IMR-90 (cell line): Measurements from ENCODE around the gene FAM53B. TPM values are rescaled to one million over a fixed set of nuclear protein-coding genes. Genes with fewer than 3 reads are reported as not detected.

Source experiments
- ATAC-seq: fragments of 200-7000 bp; cut with Tn5 transposase; 2 replicates; pipeline ENCODE4 v1.9.1; 2020; ENCODE audit warnings: low read depth, mild to moderate bottlenecking, moderate library complexity
- BruUV-seq: library from RNA; stranded (reverse); fragments of 400-500 nt; replicated peaks from 2 replicates; lab custom pipeline; 2021; lab: Mats Ljungman, UMichigan
- CTCF ChIA-PET: fragments of 300-600 bp; formaldehyde crosslinking; extraction: SDS; loops from one replicate; lab custom pipeline; 2021; ENCODE audit warnings: antibody characterized with exemption; lab: Yijun Ruan, JAX
- POLR2A ChIA-PET: fragments of 300-600 bp; sonication (Branson Sonifier 250); formaldehyde crosslinking; loops from one replicate; lab custom pipeline; 2022; ENCODE audit warnings: antibody characterized with exemption; ENCODE audit not compliant: unreplicated experiment; lab: Charles Lee
- DNase-seq: peaks from one replicate; pipeline ENCODE4 v3.0.0; 2013
- H2AFZ ChIP-seq: replicated peaks from 2 replicates; pipeline ENCODE3; 2013; ENCODE audit warnings: low read length, mild to moderate bottlenecking; ENCODE audit not compliant: poor library complexity
- H2AK5ac ChIP-seq: 2 replicates; pipeline ENCODE4 v1.6.1; 2013; ENCODE audit warnings: low read depth, low read length, inconsistent platforms
- H2AK9ac ChIP-seq: replicated peaks from 2 replicates; pipeline ENCODE3; 2013; ENCODE audit warnings: mild to moderate bottlenecking, low read depth, low read length, moderate library complexity; ENCODE audit not compliant: poor library complexity
- H2BK120ac ChIP-seq: 2 replicates; pipeline ENCODE4 v1.6.1; 2013; ENCODE audit warnings: low read depth, low read length, inconsistent platforms
- H2BK15ac ChIP-seq: 3 replicates; pipeline ENCODE4 v1.6.1; 2013; ENCODE audit warnings: low read depth, low read length, inconsistent platforms
- H2BK20ac ChIP-seq: 2 replicates; pipeline ENCODE4 v1.6.1; 2013; ENCODE audit warnings: low read depth, mild to moderate bottlenecking, inconsistent platforms, low read length, moderate library complexity
- H2BK5ac ChIP-seq: 2 replicates; pipeline ENCODE4 v1.6.1; 2013; ENCODE audit warnings: mild to moderate bottlenecking, low read depth, low read length, inconsistent platforms; ENCODE audit not compliant: poor library complexity, severe bottlenecking
- H3K14ac ChIP-seq: replicated peaks from 2 replicates; pipeline ENCODE4 v1.6.1; 2013; ENCODE audit warnings: low read depth, low read length, inconsistent platforms
- H3K18ac ChIP-seq: 2 replicates; pipeline ENCODE4 v1.6.1; 2013; ENCODE audit warnings: low read depth, low read length, control low read depth
- H3K23ac ChIP-seq: 2 replicates; pipeline ENCODE4 v1.6.1; 2013; ENCODE audit warnings: low read depth, low read length, inconsistent platforms
- H3K27ac ChIP-seq: 2 replicates; pipeline ENCODE4 v1.5.1; 2013; ENCODE audit warnings: mild to moderate bottlenecking, control low read depth, low read length; ENCODE audit not compliant: insufficient read depth
- H3K27me3 ChIP-seq: 2 replicates; pipeline ENCODE4 v1.6.1; 2013; ENCODE audit warnings: low read length; ENCODE audit not compliant: control insufficient read depth, insufficient read depth
- H3K36me3 ChIP-seq: 2 replicates; pipeline ENCODE4 v1.6.1; 2013; ENCODE audit warnings: low read length, mixed read lengths; ENCODE audit not compliant: control insufficient read depth, insufficient read depth
- H3K4ac ChIP-seq: 2 replicates; pipeline ENCODE4 v1.6.1; 2013; ENCODE audit warnings: low read depth, low read length, inconsistent platforms
- H3K4me1 ChIP-seq: 2 replicates; pipeline ENCODE4 v1.6.1; 2013; ENCODE audit warnings: low read length, mixed read lengths; ENCODE audit not compliant: control insufficient read depth, insufficient read depth
- H3K4me2 ChIP-seq: 2 replicates; pipeline ENCODE4 v1.6.1; 2013; ENCODE audit warnings: low read depth, mild to moderate bottlenecking, control low read depth, low read length, moderate library complexity
- H3K4me3 ChIP-seq: 2 replicates; pipeline ENCODE4 v1.5.1; 2013; ENCODE audit warnings: low read depth, mild to moderate bottlenecking, control low read depth, low read length, moderate library complexity; ENCODE audit not compliant: insufficient read depth
- H3K56ac ChIP-seq: 2 replicates; pipeline ENCODE4 v1.6.1; 2013; ENCODE audit warnings: low read length, inconsistent platforms; ENCODE audit not compliant: insufficient read depth; ENCODE audit errors: extremely low read depth
- H3K79me1 ChIP-seq, 2 experiments: 2 replicates each; pipeline ENCODE4 v1.6.1; 2013; ENCODE audit warnings: low read length in 2 of 2, inconsistent platforms in 1 of 2, low read depth in 1 of 2
- H3K9ac ChIP-seq: 2 replicates; pipeline ENCODE4 v1.6.1; 2013; ENCODE audit warnings: low read depth, low read length, control low read depth
- H3K9me1 ChIP-seq: 2 replicates; pipeline ENCODE4 v1.6.1; 2013; ENCODE audit warnings: low read length, inconsistent platforms; ENCODE audit not compliant: insufficient read depth
- H3K9me3 ChIP-seq: 2 replicates; pipeline ENCODE4 v1.6.1; 2013; ENCODE audit warnings: low read length; ENCODE audit not compliant: control insufficient read depth, insufficient read depth
- H4K20me1 ChIP-seq: 2 replicates; pipeline ENCODE4 v1.6.1; 2013; ENCODE audit warnings: low read length, inconsistent platforms; ENCODE audit not compliant: insufficient read depth
- H4K5ac ChIP-seq: 2 replicates; pipeline ENCODE4 v1.6.1; 2013; ENCODE audit warnings: mild to moderate bottlenecking, low read depth, low read length, control low read depth
- H4K8ac ChIP-seq, 2 experiments: 2 replicates each; pipeline ENCODE4 v1.6.1; 2013; ENCODE audit warnings: low read depth in 2 of 2, low read length in 2 of 2, control low read depth in 1 of 2, inconsistent platforms in 1 of 2
- H4K91ac ChIP-seq: 2 replicates; pipeline ENCODE4 v1.6.1; 2013; ENCODE audit warnings: low read depth, low read length, inconsistent platforms; ENCODE audit not compliant: insufficient read depth
- BHLHE40 ChIP-seq: fragments of 150-350 bp; IDR thresholded peaks from 2 replicates; pipeline ENCODE4 v1.6.1; 2016; ENCODE audit warnings: mild to moderate bottlenecking, low read depth, low read length
- CEBPB ChIP-seq: IDR thresholded peaks from 2 replicates; pipeline ENCODE4 v1.6.1; 2012; ENCODE audit warnings: low read depth, low read length, improper control_type of control experiment
- CHD1 ChIP-seq: IDR thresholded peaks from 2 replicates; pipeline ENCODE4 v1.6.1; 2012; ENCODE audit warnings: low read depth, low read length, improper control_type of control experiment
- CTCF ChIP-seq: conservative IDR thresholded peaks from 2 replicates; pipeline ENCODE4 v1.5.1; 2012; ENCODE audit warnings: mild to moderate bottlenecking, low read depth, low read length, improper control_type of control experiment
- MAFK ChIP-seq: IDR thresholded peaks from 2 replicates; pipeline ENCODE4 v1.6.1; 2012; ENCODE audit warnings: low read depth, low read length, improper control_type of control experiment
- MAZ ChIP-seq: IDR thresholded peaks from 2 replicates; pipeline ENCODE4 v1.6.1; 2012; ENCODE audit warnings: low read depth, mild to moderate bottlenecking, low read length, improper control_type of control experiment, moderate library complexity, borderline replicate concordance
- MXI1 ChIP-seq: IDR thresholded peaks from 2 replicates; pipeline ENCODE4 v1.6.1; 2012; ENCODE audit warnings: low read depth, mild to moderate bottlenecking, low read length, moderate library complexity, borderline replicate concordance
- NFE2L2 ChIP-seq: fragments of 150-350 bp; IDR thresholded peaks from 2 replicates; pipeline ENCODE4 v1.6.1; 2016; ENCODE audit warnings: low read depth, mild to moderate bottlenecking, low read length
- POLR2A ChIP-seq: IDR thresholded peaks from 2 replicates; pipeline ENCODE4 v1.6.1; 2012; ENCODE audit warnings: mild to moderate bottlenecking, low read depth, low read length
- RAD21 ChIP-seq: IDR thresholded peaks from 2 replicates; pipeline ENCODE4 v1.6.1; 2012; ENCODE audit warnings: low read length, improper control_type of control experiment
- RCOR1 ChIP-seq: IDR thresholded peaks from 2 replicates; pipeline ENCODE4 v1.6.1; 2012; ENCODE audit warnings: mild to moderate bottlenecking, low read length, improper control_type of control experiment; ENCODE audit not compliant: insufficient replicate concordance
- RFX5 ChIP-seq: IDR thresholded peaks from 2 replicates; pipeline ENCODE4 v1.8.0; 2012; ENCODE audit warnings: low read depth, mild to moderate bottlenecking, low read length, moderate library complexity
- WGBS, 2 experiments: methylation state at CpG; one replicate each; pipeline versions ENCODE4 v1.1.5 to v1.1.7; 2013; ENCODE audit warnings: missing lambda C conversion rate in 2 of 2; ENCODE audit not compliant: insufficient read length in 1 of 2; ENCODE audit errors: extremely low coverage in 2 of 2; 5-methylcytosine and 5-hydroxymethylcytosine counted together
- dilution Hi-C: fragments of 300-500 bp; cut with HindIII; formaldehyde crosslinking; loops from one replicate; pipeline ENCODE4 v1.14.3; 2018; ENCODE audit warnings: low sequenced_read_pairs; ENCODE audit not compliant: unreplicated experiment
- in situ Hi-C: fragments of 300-500 bp; cut with MboI; formaldehyde crosslinking; loops from 3 replicates; pipeline ENCODE4 v1.14.3; 2019; ENCODE audit warnings: low sequenced_read_pairs, inconsistent platforms, mixed read lengths
- intact Hi-C: fragments of 100-400 bp; cut with micrococcal nuclease; formaldehyde crosslinking; loops from 2 replicates; pipeline ENCODE4 v1.10.0; 2022
- polyA plus RNA-seq, 3 experiments: library from polyadenylated mRNA; depleted of rRNA; stranded (reverse); fragments of >200 nt; gene quantifications; 2 replicates each; pipeline ENCODE4 v1.2.3, GENCODE V29; 2012; ENCODE audit warnings: low replicate concordance in 1 of 3
- total RNA-seq: library from RNA; depleted of rRNA; stranded (reverse); fragments of >200 nt; gene quantifications from 2 replicates; pipeline ENCODE4 v1.2.3, GENCODE V29; 2012

Gene FAM53B
- total and polyA plus RNA-seq, 2 of the 4 experiments (the other 2 are of a cell fraction), result 3.8 to 5.7 TPM

- intact Hi-C loops (loop anchor here (5.0 kb wide), 1 partner anchor 169 kb away; no protein-coding TSS in a partner anchor), dilution Hi-C loops (no loop called here), in situ Hi-C loops (no loop called here)
- no peak overlapping the region for H4K8ac ChIP-seq
- POLR2A ChIA-PET, result no interaction called here
- no peak overlapping the region for H3K4me2 ChIP-seq
- no peak for DNase-seq
- no peak for ATAC-seq
- TF ChIP-seq RFX5, result no peak
- no peak for TF ChIP-seq CEBPB
- TF ChIP-seq RCOR1, result no peak
- no peak for TF ChIP-seq NFE2L2
- TF ChIP-seq CHD1, result no peak
- TF ChIP-seq MAFK, result no peak
- TF ChIP-seq RAD21, result no peak
- no peak for TF ChIP-seq BHLHE40
- TF ChIP-seq CTCF, result no peak
- no peak for TF ChIP-seq MXI1
- no peak for TF ChIP-seq MAZ
- TF ChIP-seq POLR2A, result no peak
- WGBS, 2 experiments, result 92% methylated on average over 2 of the region's 3 CpGs; no CpG with 5 or more reads in 1 of the 2 experiments
- H3K79me1 ChIP-seq, result peaks cover 0 to 7% of the 10 kb centered on the region in 2 experiments; a peak in 1 of 4 replicates
- no peaks in the 10 kb centered on the region for H3K9me1 ChIP-seq
- no peak overlapping the region for H3K18ac ChIP-seq
- no peaks in the 10 kb centered on the region for H4K20me1 ChIP-seq
- H2AFZ ChIP-seq, result no peak overlapping the region
- no peak overlapping the region for H2AK9ac ChIP-seq
- H3K36me3 ChIP-seq, result peaks cover 2% of the 10 kb centered on the region
- no peak overlapping the region for H4K5ac ChIP-seq
- H3K23ac ChIP-seq, result no peak overlapping the region
- H3K9ac ChIP-seq, result no peak overlapping the region
- H3K9me3 ChIP-seq, result no peaks in the 10 kb centered on the region
- H2BK15ac ChIP-seq, result no peak overlapping the region
- no peak overlapping the region for H3K4ac ChIP-seq
- peaks cover 6% of the 10 kb centered on the region for H3K4me1 ChIP-seq
- H3K27me3 ChIP-seq, result no peaks in the 10 kb centered on the region
- no TSS peak for BruUV-seq
- H4K91ac ChIP-seq, result no peak overlapping the region
- no peak overlapping the region for H3K27ac ChIP-seq
- CTCF ChIA-PET, result interaction anchor here (1.1 kb wide), 1 partner anchor 18 kb away, joined by 4 read pairs; no protein-coding TSS in a partner anchor
- no peak overlapping the region for H3K4me3 ChIP-seq
- H3K14ac ChIP-seq, result no peak overlapping the region
- no peak overlapping the region for H3K56ac ChIP-seq
- H2BK120ac ChIP-seq, result no peak overlapping the region
- no peak overlapping the region for H2BK5ac ChIP-seq
- no peak overlapping the region for H2AK5ac ChIP-seq
- H2BK20ac ChIP-seq, result no peak overlapping the region
Observed at GRCh38 chr10:124748166-124748565, 4.0 kb upstream of the FAM53B start.
